Left hindlimb (tissue), 1 donor: Measurements from ENCODE around the gene BBS10.
"Not testable (repeated sequence)": the region's sequence is repeated elsewhere in the genome, so short reads cannot be mapped to it uniquely, and the experiment has no call there.

Experiments used
- DNase-seq: peaks from one replicate; pipeline ENCODE4 v3.0.0-alpha.2; 2018

The BBS10 gene

DNA sequence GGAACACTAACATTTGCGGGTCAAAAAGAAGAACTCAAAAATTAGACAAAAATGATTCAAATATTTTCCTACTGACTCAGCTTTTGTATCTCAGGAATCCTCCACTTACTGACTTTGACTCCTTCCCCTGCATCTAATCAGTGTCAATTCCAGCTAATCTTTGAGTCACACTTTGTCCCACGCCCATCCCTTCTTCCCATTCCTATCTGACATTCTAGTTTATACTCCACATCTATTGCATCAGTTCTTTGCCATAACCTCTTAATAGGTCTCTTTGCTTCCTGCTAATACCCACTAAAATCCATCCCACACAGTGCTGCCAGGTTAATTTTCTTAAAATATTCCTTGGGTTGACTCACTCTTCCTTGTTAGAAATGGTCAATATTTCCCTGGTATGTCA, 19.1 kb downstream of the BBS10 start:
- no peak for DNase-seq

DNA sequence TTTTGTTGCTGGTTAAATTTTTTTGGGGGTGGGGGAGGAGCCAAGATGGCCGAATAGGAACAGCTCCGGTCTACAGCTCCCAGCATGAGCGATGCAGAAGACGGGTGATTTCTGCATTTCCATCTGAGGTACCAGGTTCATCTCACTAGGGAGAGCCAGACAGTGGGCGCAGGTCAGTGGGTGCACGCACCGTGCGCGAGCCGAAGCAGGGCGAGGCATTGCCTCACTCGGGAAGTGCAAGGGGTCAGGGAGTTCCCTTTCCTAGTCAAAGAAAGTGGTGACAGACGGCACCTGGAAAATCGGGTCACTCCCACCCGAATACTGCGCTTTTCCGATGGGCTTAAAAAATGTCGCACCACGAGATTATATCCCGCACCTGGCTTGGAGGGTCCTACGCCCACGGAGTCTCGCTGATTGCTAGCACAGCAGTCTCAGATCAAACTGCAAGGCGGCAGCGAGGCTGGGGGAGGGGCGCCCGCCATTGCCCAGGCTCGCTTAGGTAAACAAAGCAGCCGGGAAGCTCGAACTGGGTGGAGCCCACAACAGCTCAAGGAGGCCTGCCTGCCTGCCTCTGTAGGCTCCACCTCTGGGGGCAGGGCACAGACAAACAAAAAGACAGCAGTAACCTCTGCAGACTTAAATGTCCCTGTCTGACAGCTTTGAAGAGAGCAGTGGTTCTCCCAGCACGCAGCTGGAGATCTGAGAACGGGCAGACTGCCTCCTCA, 28.5 kb downstream of the BBS10 start:
- not testable (repeated sequence) for DNase-seq

DNA sequence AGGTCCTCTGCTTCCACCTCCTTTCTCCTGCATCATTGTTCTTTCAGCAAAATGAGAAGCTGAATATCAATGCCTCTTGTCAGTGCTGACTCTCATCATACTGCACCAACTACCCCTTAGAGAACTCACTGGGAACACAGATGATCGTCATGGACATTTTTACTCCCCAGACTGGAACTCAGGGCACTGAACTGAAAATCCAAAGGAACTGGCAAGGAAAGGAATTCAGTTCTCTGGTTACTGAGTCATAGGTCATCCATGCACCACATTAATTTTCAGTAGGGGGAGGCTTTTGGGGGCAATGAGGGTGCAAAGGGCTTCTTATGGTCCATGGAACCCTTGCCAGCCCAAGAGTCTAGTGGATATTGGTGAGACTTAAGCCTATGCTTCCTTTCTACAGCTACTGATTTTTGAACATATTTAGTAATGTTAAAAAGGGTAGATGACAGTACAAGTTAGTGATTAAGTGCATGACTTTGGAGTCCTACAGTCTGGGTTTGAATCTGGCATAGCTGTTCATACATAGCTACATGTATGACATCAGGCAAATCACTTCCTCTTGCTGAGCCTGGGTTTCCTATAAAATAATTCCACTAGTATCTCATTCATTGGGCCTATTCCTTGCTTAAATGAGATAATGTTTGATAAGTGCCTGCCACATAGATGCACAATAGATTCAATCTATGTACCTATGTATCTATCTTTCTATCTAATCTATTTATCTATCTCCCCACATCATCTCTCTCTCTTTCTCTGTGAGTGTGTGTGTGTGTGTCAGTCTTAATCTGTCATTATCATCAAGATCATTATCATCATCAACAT, 29.2 kb downstream of the BBS10 start:
- DNase-seq = no peak

DNA sequence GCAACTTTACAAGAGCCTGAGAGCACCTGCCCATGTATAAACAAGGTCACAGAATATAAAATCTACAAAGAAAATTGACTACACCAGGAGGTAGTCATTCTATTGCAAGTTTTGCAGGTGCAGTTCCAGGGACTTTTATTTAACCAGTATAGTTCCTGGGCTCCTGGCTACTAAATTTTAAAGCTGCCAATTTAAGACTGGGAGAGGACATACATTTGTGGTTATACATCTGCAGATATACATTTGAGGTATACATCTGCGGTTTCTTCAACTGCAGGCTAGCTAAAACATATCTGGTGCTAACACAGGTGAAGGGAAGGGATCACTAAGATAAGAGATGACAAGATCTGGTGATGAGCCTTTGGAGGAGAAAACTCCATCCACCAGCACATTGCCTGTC, 30.2 kb downstream of the BBS10 start:
- no peak for DNase-seq

DNA sequence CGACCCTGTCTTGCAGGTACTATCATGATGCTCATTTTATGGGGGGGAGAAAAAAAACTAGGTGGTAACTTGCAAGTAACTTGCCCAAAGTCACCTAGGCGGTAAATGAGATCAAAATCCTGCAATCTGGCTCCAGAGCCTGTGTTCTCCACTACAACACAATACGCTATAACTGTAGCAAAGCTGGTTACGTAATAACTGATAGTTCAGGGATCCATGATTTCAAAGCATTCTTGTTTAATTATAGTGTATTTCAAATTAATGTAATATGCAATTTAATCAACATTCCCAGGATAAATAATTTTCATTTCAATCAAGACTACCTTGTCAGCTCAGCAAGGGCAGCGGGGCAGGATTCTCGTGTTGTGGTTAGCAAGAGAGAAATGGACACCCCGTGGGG, 31.7 kb downstream of the BBS10 start:
- DNase-seq = no peak

DNA sequence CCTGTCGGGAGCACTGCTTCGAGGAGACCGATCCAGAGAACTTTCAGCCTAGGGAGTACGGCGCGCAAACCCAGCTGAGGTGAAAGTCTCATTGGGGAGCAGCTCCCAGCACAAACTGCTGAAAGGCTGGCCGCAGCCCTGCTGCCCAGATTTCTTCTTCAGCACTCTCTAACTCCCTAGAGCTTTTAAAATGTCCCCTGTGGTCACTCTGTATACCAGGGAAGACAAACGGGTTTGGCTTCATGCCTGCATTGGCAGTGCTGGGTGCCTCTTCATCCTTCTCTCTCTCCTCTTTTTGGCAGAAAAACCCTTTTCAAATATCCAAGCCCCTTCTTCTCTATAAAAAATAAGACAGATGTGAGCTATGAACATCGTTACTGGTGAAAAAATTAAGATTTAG, 34.9 kb downstream of the BBS10 start:
- no peak for DNase-seq

DNA sequence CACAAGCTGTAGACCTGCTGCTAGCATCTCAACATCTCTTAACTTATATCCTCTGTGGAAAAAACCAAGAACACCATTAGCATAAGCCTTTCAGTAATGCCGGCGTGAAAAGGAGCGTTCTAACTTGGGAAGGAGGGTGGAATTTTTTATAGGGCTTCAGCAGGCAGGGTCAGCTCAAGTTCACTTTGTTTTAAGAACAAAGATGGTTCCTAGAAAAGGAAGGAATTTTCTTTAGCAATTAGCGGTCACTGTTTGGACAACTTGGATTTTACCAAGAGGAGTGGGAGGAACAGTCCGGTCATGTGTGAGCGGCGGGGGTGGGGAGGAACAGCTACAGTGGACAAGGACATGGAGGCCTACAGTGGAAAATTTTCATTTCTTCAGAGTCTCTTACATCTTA, 35.9 kb downstream of the BBS10 start:
- DNase-seq = no peak

DNA sequence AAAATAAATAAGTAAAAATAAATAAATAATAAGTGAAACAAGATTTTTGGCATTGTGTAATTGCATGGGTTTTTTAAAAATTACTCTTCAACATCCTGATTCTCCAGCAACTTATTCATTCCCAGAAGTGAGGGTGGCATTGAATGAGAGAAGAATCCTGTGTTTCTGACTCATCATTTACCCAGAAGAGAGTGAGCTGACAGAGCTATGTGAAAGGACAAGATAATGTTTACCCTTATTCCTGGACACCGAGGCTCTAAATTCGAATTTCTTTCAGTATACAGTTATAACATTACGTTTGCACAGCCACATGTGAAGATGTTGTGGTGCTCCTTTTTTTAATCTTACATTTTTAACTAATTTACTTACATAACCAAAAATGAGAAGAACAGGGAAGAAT, 36.4 kb downstream of the BBS10 start:
- no peak for DNase-seq

DNA sequence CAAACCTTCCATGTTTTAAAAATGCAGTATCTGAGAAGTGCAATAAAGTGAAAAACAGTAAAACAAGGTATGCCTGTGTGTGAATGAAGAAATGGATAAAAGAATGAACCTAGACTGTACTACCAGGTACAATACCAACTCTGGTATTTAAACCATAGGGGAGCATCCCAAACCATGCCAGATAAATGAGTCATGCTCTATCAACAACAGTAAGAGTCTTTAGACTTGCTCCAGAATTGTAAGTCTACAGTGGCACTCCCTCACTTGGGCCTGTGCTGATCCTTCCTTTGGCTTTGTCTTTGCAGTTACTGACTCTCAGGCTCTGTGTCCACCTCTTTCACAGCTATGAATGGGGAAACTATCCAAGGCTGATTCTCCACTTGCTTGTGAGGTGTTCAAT, 38.1 kb downstream of the BBS10 start:
- DNase-seq = no peak

DNA sequence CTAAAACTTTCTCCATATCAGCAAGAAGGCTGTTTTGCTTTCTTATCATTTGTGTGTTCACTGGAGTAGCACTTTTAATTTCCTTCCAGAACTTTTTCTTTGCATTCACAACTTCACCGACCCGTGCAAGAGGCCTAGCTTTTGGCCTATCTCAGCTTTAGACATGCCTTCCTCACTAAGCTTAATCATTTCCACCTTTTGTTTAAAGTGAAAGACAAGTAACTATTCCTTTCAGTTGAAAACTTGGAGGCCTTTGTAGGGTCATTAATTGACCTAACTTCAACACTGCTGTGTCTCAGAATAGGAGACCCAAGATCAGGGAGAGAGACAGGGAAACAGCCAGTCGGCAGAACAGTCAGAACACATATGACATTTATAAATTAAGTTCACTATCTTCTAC, 39.3 kb downstream of the BBS10 start:
- DNase-seq = no peak

DNA sequence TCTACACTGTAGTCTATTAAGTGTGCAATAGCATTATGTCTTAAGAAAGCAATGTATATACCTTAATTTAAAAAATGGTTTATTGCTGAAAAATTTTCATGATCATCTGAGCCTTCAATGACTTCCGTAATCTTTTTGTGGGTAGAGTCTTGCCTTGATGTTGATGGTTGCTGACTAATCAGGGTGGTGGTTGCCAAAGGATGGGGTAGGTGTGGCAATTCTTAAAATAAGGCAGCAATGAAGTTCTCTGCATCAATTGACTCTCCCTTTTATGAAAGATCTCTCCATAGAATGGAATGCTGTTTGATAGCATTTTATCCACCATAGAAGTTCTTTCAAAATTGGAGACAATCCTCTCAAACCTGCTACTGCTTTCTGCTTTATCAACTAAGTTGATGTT, 41.1 kb downstream of the BBS10 start:
- DNase-seq = no peak

DNA sequence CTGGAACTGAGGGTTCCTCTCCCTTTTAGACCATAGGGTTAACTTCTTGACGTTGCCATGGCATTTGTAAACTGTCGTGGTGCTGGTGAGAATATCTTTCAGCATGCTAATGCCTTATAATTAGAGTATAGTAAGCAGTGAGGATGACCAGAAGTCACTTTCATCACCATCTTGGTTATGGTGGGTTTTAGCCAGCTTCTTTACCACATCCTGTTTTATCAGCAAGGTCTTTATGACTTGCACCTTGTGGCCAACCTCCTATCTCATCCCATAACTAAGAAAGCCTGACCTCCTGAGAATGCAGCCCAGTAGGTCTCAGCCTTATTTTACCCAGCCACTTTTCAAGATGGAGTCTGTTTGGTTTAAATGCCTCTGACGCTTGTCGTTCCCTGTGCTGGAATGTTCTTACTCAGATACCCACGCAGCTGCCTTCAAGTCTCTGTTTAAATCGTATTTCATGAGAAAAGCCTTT, 44.2 kb downstream of the BBS10 start:
- no peak for DNase-seq

DNA sequence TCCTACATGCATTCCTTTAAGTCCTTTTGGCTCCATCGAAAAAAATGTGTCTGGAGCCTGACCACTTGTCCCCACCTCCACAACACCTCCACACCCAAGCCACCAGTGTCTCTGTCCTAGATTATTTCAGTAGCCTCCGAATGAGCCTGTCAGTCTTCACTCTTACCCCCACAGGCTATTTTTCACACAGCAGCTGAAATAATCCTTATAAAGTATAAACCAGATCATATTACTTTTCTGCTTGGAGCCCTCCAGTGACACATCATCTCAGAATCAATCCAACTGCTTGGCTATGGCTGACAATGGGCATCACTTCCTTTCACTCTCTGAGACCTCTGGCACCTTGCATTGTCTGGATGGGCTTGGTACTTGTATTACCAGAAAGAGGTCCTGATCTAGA, 44.9 kb downstream of the BBS10 start:
- DNase-seq = no peak

DNA sequence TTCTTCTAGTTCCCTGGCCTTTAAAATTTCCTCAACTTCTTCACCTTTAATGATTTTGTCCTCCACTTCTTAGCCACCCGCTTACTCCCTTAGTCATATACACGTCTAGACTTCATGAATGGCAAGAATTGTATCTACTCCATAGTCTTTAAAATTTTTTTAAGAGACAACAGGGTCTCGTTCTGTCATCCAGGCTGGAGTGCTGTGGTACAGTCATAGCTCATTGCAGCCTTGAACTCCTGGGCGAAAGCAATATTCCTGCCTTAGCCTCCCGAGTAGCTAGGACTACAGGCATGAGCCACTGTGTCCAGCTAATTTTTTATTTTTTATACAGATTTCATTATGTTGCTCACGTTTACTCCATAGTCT, 47.9 kb downstream of the BBS10 start:
- DNase-seq = no peak

DNA sequence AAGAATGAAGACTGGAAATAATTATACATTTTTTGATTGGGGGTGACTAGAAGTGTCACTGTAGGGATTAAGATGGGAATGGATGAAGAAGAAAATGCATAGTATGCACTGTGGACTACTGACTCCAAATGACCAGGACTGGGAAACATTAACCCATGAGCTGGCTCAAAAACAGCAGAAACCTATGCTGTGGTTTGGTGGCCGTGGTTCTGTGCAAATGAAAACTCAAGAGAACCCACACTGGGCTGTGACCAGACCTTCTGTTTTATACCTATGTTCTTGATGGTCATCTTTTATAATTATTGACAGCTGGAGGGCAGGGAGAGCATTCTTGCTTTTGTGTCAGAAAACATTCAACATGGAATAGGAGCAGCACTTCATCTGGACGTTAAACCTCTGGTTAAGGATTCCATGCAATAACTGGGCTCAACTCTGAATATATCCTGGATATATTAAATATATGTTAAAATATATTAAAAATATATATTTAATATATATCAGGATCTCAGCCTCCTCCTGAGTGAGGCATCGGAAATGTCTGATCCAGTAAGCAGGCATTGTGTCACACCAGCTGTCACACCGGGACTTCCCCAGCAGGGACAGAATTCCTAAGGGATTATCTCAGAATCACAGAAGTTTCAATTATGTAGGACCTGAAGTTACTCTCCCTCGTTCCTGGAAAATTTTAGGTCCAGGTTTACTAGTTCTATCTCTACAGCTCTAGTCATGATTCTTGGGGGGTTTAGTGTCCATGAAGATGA, 48.5 kb downstream of the BBS10 start:
- DNase-seq = no peak
